Osteoblast (primary cell): ENCODE data around the gene FLVCR2. TPM values are rescaled to one million over a fixed set of nuclear protein-coding genes. Genes with fewer than 3 reads are reported as not detected.

Source experiments
- DNase-seq: peaks from one replicate; pipeline ENCODE4 v3.0.0; 2011; ENCODE audit warnings: low spot score, mixed read lengths; ENCODE audit not compliant: insufficient read length; ENCODE audit errors: missing footprints
- H2AFZ ChIP-seq: 2 replicates; pipeline ENCODE4 v1.6.0; 2011; ENCODE audit warnings: mild to moderate bottlenecking, low read length
- H3K27ac ChIP-seq: 2 replicates; pipeline ENCODE4 v1.5.1; 2011; ENCODE audit warnings: mild to moderate bottlenecking, low read depth, low read length, moderate library complexity
- H3K27me3 ChIP-seq: 2 replicates; pipeline ENCODE4 v1.6.0; 2012; ENCODE audit warnings: mild to moderate bottlenecking, control low read depth, inconsistent platforms, low read length, moderate library complexity; ENCODE audit not compliant: insufficient read depth
- H3K36me3 ChIP-seq: 2 replicates; pipeline ENCODE4 v1.5.1; 2011; ENCODE audit warnings: mild to moderate bottlenecking, low read length, control low read depth, moderate library complexity; ENCODE audit not compliant: insufficient read depth
- H3K4me1 ChIP-seq: 2 replicates; pipeline ENCODE4 v1.5.1; 2011; ENCODE audit warnings: mild to moderate bottlenecking, low read length, control low read depth, moderate library complexity; ENCODE audit not compliant: insufficient read depth
- H3K4me2 ChIP-seq: 2 replicates; pipeline ENCODE4 v1.6.0; 2011; ENCODE audit warnings: mild to moderate bottlenecking, low read length; ENCODE audit not compliant: insufficient read depth
- H3K4me3 ChIP-seq: fragments of 200-600 bp; sonication (generic); 3 replicates; pipeline ENCODE4 v1.5.1; 2012; ENCODE audit warnings: mild to moderate bottlenecking, low read length, inconsistent platforms; ENCODE audit not compliant: insufficient read depth
- H3K79me2 ChIP-seq: 2 replicates; pipeline ENCODE4 v1.6.0; 2012; ENCODE audit warnings: mild to moderate bottlenecking, low read length, control low read depth, inconsistent platforms; ENCODE audit not compliant: insufficient read depth
- H3K9me3 ChIP-seq: 2 replicates; pipeline ENCODE4 v1.5.1; 2011; ENCODE audit warnings: low read depth, low read length, control low read depth
- H4K20me1 ChIP-seq: 2 replicates; pipeline ENCODE4 v1.6.0; 2012; ENCODE audit warnings: mild to moderate bottlenecking, low read length, control low read depth; ENCODE audit not compliant: insufficient read depth
- CTCF ChIP-seq: IDR thresholded peaks from 2 replicates; pipeline ENCODE4 v1.5.1; 2011; ENCODE audit warnings: mild to moderate bottlenecking, low read depth, low read length, moderate library complexity; ENCODE audit errors: extremely low read depth
- total RNA-seq: library from RNA; depleted of rRNA; stranded (reverse); fragments of >200 nt; gene quantifications from 2 replicates; pipeline ENCODE4 v1.2.3, GENCODE V29; 2012

FLVCR2 gene
- total RNA-seq = 1.5 and 1.8 TPM in 2 replicates

GRCh38 chr14:75578102-75578785, at the start of gene FLVCR2:
TSS of gene FLVCR2 (plus strand) at chr14:75578620. CDS start at chr14:75578973, 353 bp downstream.
- TF ChIP-seq CTCF = no peak
- H2AFZ ChIP-seq = peak within 1 kb of the TSS; percentile 94
- H3K4me2 ChIP-seq = peak within 1 kb of the TSS; percentile 92
- no peaks in the 10 kb centered on the region for H3K79me2 ChIP-seq
- H3K27me3 ChIP-seq = peaks cover 17% of the 10 kb centered on the region
- peak; percentile 88 for DNase-seq
- no peaks in the 10 kb centered on the region for H4K20me1 ChIP-seq
- peak within 1 kb of the TSS; percentile 61 for H3K27ac ChIP-seq
- H3K9me3 ChIP-seq = no peaks in the 10 kb centered on the region
- no peaks in the 10 kb centered on the region for H3K36me3 ChIP-seq
- H3K4me3 ChIP-seq = peak within 1 kb of the TSS; percentile 78
- peaks cover 12% of the 10 kb centered on the region for H3K4me1 ChIP-seq

- no peak for TF ChIP-seq CTCF
- no peak for DNase-seq
- H3K27ac ChIP-seq = no peak overlapping the region
- H3K4me3 ChIP-seq = no peak overlapping the region
- H4K20me1 ChIP-seq = no peaks in the 10 kb centered on the region
- H3K9me3 ChIP-seq = no peaks in the 10 kb centered on the region
- no peaks in the 10 kb centered on the region for H3K79me2 ChIP-seq
- no peaks in the 10 kb centered on the region for H3K27me3 ChIP-seq
- no peaks in the 10 kb centered on the region for H3K36me3 ChIP-seq
- H2AFZ ChIP-seq = peak overlapping the region; percentile 14
- peak overlapping the region; percentile 24 for H3K4me2 ChIP-seq
- H3K4me1 ChIP-seq = peaks cover 9% of the 10 kb centered on the region
Measured at GRCh38 chr14:75531256-75531655, 47.2 kb upstream of the FLVCR2 start.

GRCh38 chr14:75531660-75532317, 46.6 kb upstream of the FLVCR2 start:
- no peak overlapping the region for H3K27ac ChIP-seq
- peak overlapping the region; percentile 14 for H2AFZ ChIP-seq
- H4K20me1 ChIP-seq = no peaks in the 10 kb centered on the region
- H3K4me3 ChIP-seq = no peak overlapping the region
- H3K27me3 ChIP-seq = no peaks in the 10 kb centered on the region
- peaks cover 9% of the 10 kb centered on the region for H3K4me1 ChIP-seq
- DNase-seq = no peak
- TF ChIP-seq CTCF = no peak
- no peaks in the 10 kb centered on the region for H3K9me3 ChIP-seq
- H3K79me2 ChIP-seq = no peaks in the 10 kb centered on the region
- no peaks in the 10 kb centered on the region for H3K36me3 ChIP-seq
- H3K4me2 ChIP-seq = peak overlapping the region; percentile 24
